CD4-positive, alpha-beta T cell (primary cell): Measurements from ENCODE around the gene PMAIP1. TPM values are rescaled to one million over a fixed set of nuclear protein-coding genes. Genes with fewer than 3 reads are reported as not detected.

ENCODE experiments used
- ATAC-seq: fragments of 200-7000 bp; cut with Tn5 transposase; one replicate; pipeline ENCODE4 v1.10.0; 2022; ENCODE audit warnings: mild to moderate bottlenecking; ENCODE audit not compliant: poor library complexity
- CTCF ChIA-PET: fragments of 350-600 bp; sonication (Branson Sonifier 250); formaldehyde crosslinking; loops from one replicate; lab custom pipeline; 2021; ENCODE audit warnings: antibody characterized with exemption, inconsistent platforms; lab: Charles Lee
- POLR2A ChIA-PET: fragments of 350-600 bp; sonication (Branson Sonifier 250); formaldehyde crosslinking; loops from one replicate; lab custom pipeline; 2021; ENCODE audit warnings: antibody characterized with exemption, inconsistent platforms; lab: Charles Lee
- DNase-seq, 14 experiments: peaks; one replicate each; pipeline ENCODE4 v3.0.0-alpha.2; 2013 to 2020; ENCODE audit warnings: mixed read lengths in 2 of 14
- H3K27ac ChIP-seq, 2 donors: one replicate each; pipeline versions ENCODE4 v1.5.1 to v1.7.0; 2013; ENCODE audit warnings: low read length in 2 of 2, low read depth in 1 of 2, mild to moderate bottlenecking in 1 of 2
- H3K27me3 ChIP-seq, 2 experiments: 1 replicate in 1 of 2; 2 replicates in 1 of 2; pipeline versions ENCODE4 v1.6.1 to v1.7.0; 2013; ENCODE audit warnings: low read length in 2 of 2, control low read depth in 1 of 2, mild to moderate bottlenecking in 1 of 2, moderate library complexity in 1 of 2; ENCODE audit not compliant: insufficient read depth in 2 of 2, control insufficient read depth in 1 of 2
- H3K36me3 ChIP-seq: one replicate; pipeline ENCODE4 v1.6.1; 2013; ENCODE audit warnings: low read length, control low read depth; ENCODE audit not compliant: insufficient read depth
- H3K4me1 ChIP-seq: one replicate; pipeline ENCODE4 v1.6.1; 2013; ENCODE audit warnings: low read length, control low read depth; ENCODE audit not compliant: insufficient read depth
- H3K4me3 ChIP-seq: one replicate; pipeline ENCODE4 v1.5.1; 2013; ENCODE audit warnings: mild to moderate bottlenecking, low read length, moderate library complexity
- H3K9me3 ChIP-seq, 2 experiments: 1 replicate in 1 of 2; 2 replicates in 1 of 2; pipeline versions ENCODE4 v1.6.1 to v1.7.0; 2013; ENCODE audit warnings: low read length in 2 of 2, mild to moderate bottlenecking in 2 of 2, control low read depth in 1 of 2, moderate library complexity in 1 of 2; ENCODE audit not compliant: control insufficient read depth in 1 of 2, insufficient read depth in 1 of 2
- H3K27ac Mint-ChIP-seq: one replicate; pipeline ENCODE4 v1.8.0; 2020; ENCODE audit warnings: mixed read lengths
- H3K27me3 Mint-ChIP-seq: one replicate; pipeline ENCODE4 v1.8.0; 2021; ENCODE audit warnings: mixed read lengths
- H3K36me3 Mint-ChIP-seq: one replicate; pipeline ENCODE4 v1.8.0; 2021; ENCODE audit warnings: low read depth, mixed read lengths
- H3K4me1 Mint-ChIP-seq: one replicate; pipeline ENCODE4 v1.8.0; 2021; ENCODE audit warnings: low read depth, mixed read lengths
- H3K4me3 Mint-ChIP-seq: one replicate; pipeline ENCODE4 v1.8.0; 2020; ENCODE audit warnings: mild to moderate bottlenecking, mixed read lengths
- H3K9me3 Mint-ChIP-seq: one replicate; pipeline ENCODE4 v1.8.0; 2020; ENCODE audit warnings: mixed read lengths
- CTCF ChIP-seq: fragments of 200-600 bp; IDR thresholded peaks from one replicate; pipeline ENCODE4 v1.8.0; 2022; ENCODE audit warnings: antibody characterized with exemption, mild to moderate bottlenecking
- intact Hi-C, 2 experiments: fragments of 100-400 bp; cut with DNase I in 1 of 2; cut with micrococcal nuclease in 1 of 2; formaldehyde crosslinking; loops; one replicate each; pipeline versions ENCODE4 v1.15.1 to v1.9.0; 2023 to 2025; cut with DNase I, micrococcal nuclease
- total RNA-seq, 174 experiments: library from RNA in 2 of 174; stranded (reverse) in 2 of 174; gene quantifications; one replicate each; pipeline ENCODE4 v1.2.3 and lab custom pipeline; 2021 to 2026

The PMAIP1 gene
- total RNA-seq, 2 experiments from 2014 or later, result 100 to 101 TPM

GRCh38 chr18:59910967-59911366 is 11.2 kb downstream of the PMAIP1 start:
- peaks cover 17% of the 10 kb centered on the region for H3K4me1 Mint-ChIP-seq
- intact Hi-C loops, result no loop called here

GRCh38 chr18:59911600-59911999 is 11.8 kb downstream of the PMAIP1 start:
- TF ChIP-seq CTCF, result no peak
- H3K36me3 Mint-ChIP-seq, result no peaks in the 10 kb centered on the region
- peaks cover 4% of the 10 kb centered on the region for H3K4me1 ChIP-seq
- intact Hi-C loops, result no loop called here
- ChIA-PET CTCF (no interaction called here), POLR2A (no interaction called here)
- H3K9me3 Mint-ChIP-seq, result no peaks in the 10 kb centered on the region
- peaks cover 10% of the 10 kb centered on the region for H3K4me1 Mint-ChIP-seq
- peak in 2 of 14 experiments; percentile 33 to 47 for DNase-seq
- no peak for ATAC-seq
- H3K4me3 Mint-ChIP-seq, result no peak overlapping the region
- no peak overlapping the region for H3K4me3 ChIP-seq
- H3K36me3 ChIP-seq, result no peaks in the 10 kb centered on the region
- no peaks in the 10 kb centered on the region for H3K27me3 Mint-ChIP-seq
- no peak overlapping the region for H3K27ac Mint-ChIP-seq
- no peaks in the 10 kb centered on the region for H3K9me3 ChIP-seq
- no peak overlapping the region for H3K27ac ChIP-seq
- no peaks in the 10 kb centered on the region for H3K27me3 ChIP-seq

More at GRCh38 chr18:59910967-59911366, 11.2 kb downstream of the PMAIP1 start:
- Mint-ChIP-seq H3K27ac (no peak overlapping the region), H3K4me3 (no peak overlapping the region), H3K36me3 (no peaks in the 10 kb centered on the region), H3K9me3 (no peaks in the 10 kb centered on the region), H3K27me3 (no peaks in the 10 kb centered on the region)
- Histone ChIP-seq H3K4me1 (peaks cover 7% of the 10 kb centered on the region), H3K27ac (no peak overlapping the region), H3K36me3 (no peaks in the 10 kb centered on the region), H3K27me3 (no peaks in the 10 kb centered on the region), H3K4me3 (no peak overlapping the region), H3K9me3 (no peaks in the 10 kb centered on the region)
- CTCF ChIA-PET, result interaction anchor here (0.9 kb wide), 1 partner anchor 12 kb away, joined by 3 read pairs; no protein-coding TSS in a partner anchor
- ATAC-seq (no peak), DNase-seq (no peak)
- POLR2A ChIA-PET, result no interaction called here
- TF ChIP-seq CTCF, result no peak

- Histone ChIP-seq H3K36me3 (no peaks in the 10 kb centered on the region), H3K27ac (no peak overlapping the region), H3K9me3 (no peaks in the 10 kb centered on the region), H3K27me3 (no peaks in the 10 kb centered on the region), H3K4me3 (no peak overlapping the region), H3K4me1 (no peaks in the 10 kb centered on the region)
- H3K36me3 Mint-ChIP-seq, result no peaks in the 10 kb centered on the region
- no peak overlapping the region for H3K27ac Mint-ChIP-seq
- no peaks in the 10 kb centered on the region for H3K9me3 Mint-ChIP-seq
- no peaks in the 10 kb centered on the region for H3K27me3 Mint-ChIP-seq
- TF ChIP-seq CTCF, result no peak
- ChIA-PET POLR2A (no interaction called here), CTCF (no interaction called here)
- intact Hi-C loops, result no loop called here
- DNase-seq, result no peak
- H3K4me3 Mint-ChIP-seq, result no peak overlapping the region
- H3K4me1 Mint-ChIP-seq, result peaks cover 6% of the 10 kb centered on the region
- no peak for ATAC-seq
Observed at GRCh38 chr18:59912007-59912550, 12.3 kb downstream of the PMAIP1 start.
